Gastrocnemius medialis (tissue), 4 donors: ENCODE data around the gene DHRS3.

Source experiments
- CTCF ChIP-seq, 5 experiments: fragments of 450-650 bp in 3 of 5; fragments of 200-600 bp in 2 of 5; sonication (generic) in 2 of 5; IDR thresholded peaks in 4 of 5; conservative IDR thresholded peaks in 1 of 5; 1 replicate in 4 of 5; 2 replicates in 1 of 5; pipeline ENCODE4 v1.5.1; 2016 to 2019; ENCODE audit warnings: antibody characterized with exemption in 5 of 5, mild to moderate bottlenecking in 3 of 5, moderate library complexity in 3 of 5
- POLR2A ChIP-seq, 2 donors: fragments of 450-650 bp; IDR thresholded peaks; one replicate each; pipeline ENCODE4 v1.6.1; 2017; ENCODE audit warnings: antibody characterized with exemption in 2 of 2, mild to moderate bottlenecking in 2 of 2, moderate library complexity in 2 of 2

DNA sequence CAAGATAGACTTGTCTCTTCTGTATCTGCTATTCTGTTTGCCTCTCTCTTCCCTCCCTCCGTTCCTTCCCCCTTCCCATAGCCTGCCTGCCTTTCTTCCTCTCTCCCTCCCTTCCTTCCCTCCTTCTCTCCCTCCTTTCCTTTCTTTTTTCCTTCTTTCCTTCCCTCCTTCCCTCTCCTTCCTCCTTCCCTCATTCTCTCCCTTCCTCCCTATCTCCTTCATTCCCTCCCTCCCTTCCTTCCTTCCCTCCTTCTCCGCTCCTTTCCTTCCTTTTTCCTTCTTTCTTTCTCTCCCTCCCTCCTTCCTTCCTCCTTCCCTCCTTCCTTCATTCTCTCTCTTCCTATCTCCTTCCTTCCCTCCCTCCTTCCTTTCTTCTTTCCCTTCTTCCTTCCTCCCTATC, 26.8 kb upstream of the DHRS3 start:
- TF ChIP-seq CTCF (IDR thresholded peaks at IDR 0.05 in 4 of 5, conservative IDR thresholded peaks at IDR 0.05 in 1 of 5) (no peak), POLR2A (IDR thresholded peaks at IDR 0.05) (no peak)
